Measurements from ENCODE around the gene CNRIP1. TPM values are rescaled to one million over a fixed set of nuclear protein-coding genes. Genes with fewer than 3 reads are reported as not detected.

Gene CNRIP1
- total RNA-seq, 2 experiments from 2014 or later = not detected

- Mint-ChIP-seq H3K27ac (no peak overlapping the region), H3K36me3 (ENCODE audit: low read depth) (no peaks in the 10 kb centered on the region), H3K9me3 (ENCODE audit: low read depth) (no peaks in the 10 kb centered on the region), H3K4me1 (no peaks in the 10 kb centered on the region), H3K4me3 (no peak overlapping the region), H3K27me3 (peaks cover 3% of the 10 kb centered on the region)
- ChIA-PET CTCF (interaction anchor here (1.0 to 1.7 kb wide), 2 partner anchors 15 to 175 kb away, joined by 3 to 8 read pairs; no protein-coding TSS in a partner anchor), POLR2A (no interaction called here)
- intact Hi-C loops (cut with DNase I, micrococcal nuclease) = no loop called here
- no peak for DNase-seq
- no peak for ATAC-seq
Observed at GRCh38 chr2:68266655-68267054, 53.1 kb downstream of the CNRIP1 start.

- Mint-ChIP-seq H3K4me3 (no peak overlapping the region), H3K36me3 (ENCODE audit: low read depth) (no peaks in the 10 kb centered on the region), H3K9me3 (ENCODE audit: low read depth) (no peaks in the 10 kb centered on the region), H3K4me1 (no peaks in the 10 kb centered on the region), H3K27ac (no peak overlapping the region), H3K27me3 (peaks cover 3% of the 10 kb centered on the region)
- intact Hi-C loops (cut with DNase I, micrococcal nuclease) = no loop called here
- no peak for DNase-seq
- CTCF ChIA-PET = no interaction called here
- ATAC-seq = no peak
- POLR2A ChIA-PET = no interaction called here
Observed at GRCh38 chr2:68263632-68264031, 56.1 kb downstream of the CNRIP1 start.

- peaks cover 23% of the 10 kb centered on the region for H3K4me1 Mint-ChIP-seq
- intact Hi-C loops (cut with DNase I, micrococcal nuclease) = loop anchor here in 1 of 2 experiments (10.0 kb wide), 1 partner anchor 194 kb away; the partner anchor contains the start of gene C1D
- H3K36me3 Mint-ChIP-seq (ENCODE audit: low read depth) = no peaks in the 10 kb centered on the region
- H3K27me3 Mint-ChIP-seq = no peaks in the 10 kb centered on the region
- H3K4me3 Mint-ChIP-seq = no peak overlapping the region
- DNase-seq = no peak
- ChIA-PET POLR2A (no interaction called here), CTCF (interaction anchor here (0.8 kb wide), 1 partner anchor 15 kb away, joined by 3 read pairs; no protein-coding TSS in a partner anchor)
- ATAC-seq = no peak
- H3K9me3 Mint-ChIP-seq (ENCODE audit: low read depth) = no peaks in the 10 kb centered on the region
- no peak overlapping the region for H3K27ac Mint-ChIP-seq
Observed at GRCh38 chr2:68258851-68259250, 60.9 kb downstream of the CNRIP1 start.

- H3K27me3 Mint-ChIP-seq = no peaks in the 10 kb centered on the region
- intact Hi-C loops (cut with DNase I, micrococcal nuclease) = loop anchor here in 1 of 2 experiments (10.0 kb wide), 1 partner anchor 191 kb away; the partner anchor contains the start of gene C1D
- DNase-seq (no peak), ATAC-seq (no peak)
- no peaks in the 10 kb centered on the region for H3K9me3 Mint-ChIP-seq (ENCODE audit: low read depth)
- H3K4me1 Mint-ChIP-seq = peaks cover 28% of the 10 kb centered on the region
- peaks cover 5% of the 10 kb centered on the region for H3K36me3 Mint-ChIP-seq (ENCODE audit: low read depth)
- no peak overlapping the region for H3K4me3 Mint-ChIP-seq
- CTCF ChIA-PET = interaction anchor here (1.1 kb wide), 1 partner anchor 52 kb away, joined by 3 read pairs; no protein-coding TSS in a partner anchor
- POLR2A ChIA-PET = no interaction called here
- no peak overlapping the region for H3K27ac Mint-ChIP-seq
Observed at GRCh38 chr2:68256093-68256450, 63.7 kb downstream of the CNRIP1 start.

GRCh38 chr2:68253219-68254068 lies 66.3 kb downstream of the CNRIP1 start:
- Mint-ChIP-seq H3K27me3 (no peaks in the 10 kb centered on the region), H3K4me3 (peak overlapping the region; percentile 98), H3K9me3 (ENCODE audit: low read depth) (no peaks in the 10 kb centered on the region), H3K4me1 (peaks cover 38% of the 10 kb centered on the region), H3K36me3 (ENCODE audit: low read depth) (peaks cover 24% of the 10 kb centered on the region), H3K27ac (peak overlapping the region; percentile 95)
- intact Hi-C loops (cut with DNase I, micrococcal nuclease) = loop anchor here (1.0 to 10.0 kb wide), 10 partner anchors 61 to 1994 kb away; partner anchors contain the start of genes C1D (in 1 of the 2), ETAA1 (in 1 of the 2), PCBP1 (in 1 of the 2) and PNO1 (in 1 of the 2)
- CTCF ChIA-PET = interaction anchor here (0.8 to 2.1 kb wide), 8 partner anchors 26 to 188 kb away, joined by 3 to 10 read pairs (median 3); no protein-coding TSS in a partner anchor
- ATAC-seq = no peak
- POLR2A ChIA-PET = interaction anchor here (0.6 to 1.6 kb wide), 3 partner anchors 25 to 85 kb away, joined by 3 to 5 read pairs (median 3); no protein-coding TSS in a partner anchor
- peak; percentile 51 for DNase-seq

GRCh38 chr2:68252400-68253218 lies 67.1 kb downstream of the CNRIP1 start, which contains the start of gene PPP3R1:
TSS of gene PPP3R1 (minus strand) at chr2:68252532. CDS start at chr2:68252127, 405 bp downstream.
- ChIA-PET CTCF (interaction anchor here (0.5 to 2.1 kb wide), 6 partner anchors 49 to 96 kb away, joined by 3 to 10 read pairs (median 3); no protein-coding TSS in a partner anchor), POLR2A (interaction anchor here (0.6 to 1.6 kb wide), 5 partner anchors 24 to 190 kb away, joined by 3 to 13 read pairs (median 3); partner anchors contain the start of genes C1D and PNO1)
- Mint-ChIP-seq H3K27me3 (no peaks in the 10 kb centered on the region), H3K27ac (peak within 1 kb of the TSS; percentile 97), H3K36me3 (ENCODE audit: low read depth) (peaks cover 24% of the 10 kb centered on the region), H3K4me1 (peaks cover 38% of the 10 kb centered on the region), H3K4me3 (peak within 1 kb of the TSS; percentile 98), H3K9me3 (ENCODE audit: low read depth) (no peaks in the 10 kb centered on the region)
- peak; percentile 86 for ATAC-seq
- intact Hi-C loops (cut with DNase I, micrococcal nuclease) = loop anchor here (1.0 to 10.0 kb wide), 14 partner anchors 49 to 1995 kb away; partner anchors contain the start of genes C1D (in 2 of the 2), PNO1 (in 2 of the 2), APLF (in 1 of the 2) and ETAA1 (in 1 of the 2)
- DNase-seq = peak; percentile 97

- H3K27me3 Mint-ChIP-seq = no peaks in the 10 kb centered on the region
- intact Hi-C loops (cut with DNase I, micrococcal nuclease) = loop anchor here (1.0 to 10.0 kb wide), 16 partner anchors 15 to 1995 kb away; partner anchors contain the start of genes APLF (in 2 of the 2), C1D (in 2 of the 2), FBXO48 (in 2 of the 2) and ETAA1 (in 1 of the 2)
- peak overlapping the region; percentile 93 for H3K27ac Mint-ChIP-seq
- DNase-seq = peak; percentile 68
- POLR2A ChIA-PET = interaction anchor here (0.6 to 1.6 kb wide), 4 partner anchors 27 to 189 kb away, joined by 3 to 13 read pairs (median 4); partner anchors contain the start of genes C1D and PNO1
- CTCF ChIA-PET = interaction anchor here (0.5 to 2.2 kb wide), 4 partner anchors 28 to 190 kb away, joined by 3 to 6 read pairs (median 3); no protein-coding TSS in a partner anchor
- peaks cover 24% of the 10 kb centered on the region for H3K36me3 Mint-ChIP-seq (ENCODE audit: low read depth)
- no peaks in the 10 kb centered on the region for H3K9me3 Mint-ChIP-seq (ENCODE audit: low read depth)
- peak overlapping the region; percentile 98 for H3K4me3 Mint-ChIP-seq
- H3K4me1 Mint-ChIP-seq = peaks cover 37% of the 10 kb centered on the region
- peak; percentile 1 for ATAC-seq
Observed at GRCh38 chr2:68251855-68252399, 67.8 kb downstream of the CNRIP1 start.

GRCh38 chr2:68251187-68251854 lies 68.4 kb downstream of the CNRIP1 start:
- no peaks in the 10 kb centered on the region for H3K9me3 Mint-ChIP-seq (ENCODE audit: low read depth)
- H3K4me3 Mint-ChIP-seq = peak overlapping the region; percentile 98
- no peaks in the 10 kb centered on the region for H3K27me3 Mint-ChIP-seq
- POLR2A ChIA-PET = no interaction called here
- CTCF ChIA-PET = interaction anchor here (0.6 to 2.2 kb wide), 10 partner anchors 28 to 460 kb away, joined by 3 to 6 read pairs (median 4); no protein-coding TSS in a partner anchor
- H3K27ac Mint-ChIP-seq = peak overlapping the region; percentile 97
- H3K36me3 Mint-ChIP-seq (ENCODE audit: low read depth) = peaks cover 24% of the 10 kb centered on the region
- ATAC-seq = peak; percentile 71
- intact Hi-C loops (cut with DNase I, micrococcal nuclease) = loop anchor here (1.0 to 10.0 kb wide), 10 partner anchors 15 to 1996 kb away; partner anchors contain the start of genes APLF (in 1 of the 2), C1D (in 1 of the 2), ETAA1 (in 1 of the 2) and FBXO48 (in 1 of the 2)
- peak; percentile 87 for DNase-seq
- H3K4me1 Mint-ChIP-seq = peaks cover 35% of the 10 kb centered on the region

- Mint-ChIP-seq H3K27me3 (no peaks in the 10 kb centered on the region), H3K4me3 (peak overlapping the region; percentile 98), H3K4me1 (peaks cover 31% of the 10 kb centered on the region), H3K36me3 (ENCODE audit: low read depth) (peaks cover 24% of the 10 kb centered on the region), H3K9me3 (ENCODE audit: low read depth) (no peaks in the 10 kb centered on the region), H3K27ac (peak overlapping the region; percentile 97)
- ChIA-PET CTCF (interaction anchor here (0.7 to 2.2 kb wide), 16 partner anchors 13 to 461 kb away, joined by 3 to 13 read pairs (median 4); no protein-coding TSS in a partner anchor), POLR2A (interaction anchor here (0.6 to 1.1 kb wide), 3 partner anchors 22 to 617 kb away, joined by 4 read pairs; partner anchors contain the start of gene PNO1)
- ATAC-seq = no peak
- no peak for DNase-seq
- intact Hi-C loops (cut with DNase I, micrococcal nuclease) = loop anchor here (1.0 to 10.0 kb wide), 10 partner anchors 14 to 1997 kb away; partner anchors contain the start of genes APLF (in 1 of the 2), C1D (in 1 of the 2), ETAA1 (in 1 of the 2) and FBXO48 (in 1 of the 2)
Observed at GRCh38 chr2:68250652-68251186, 69.0 kb downstream of the CNRIP1 start.
